Activated CD8-positive, alpha-beta T cell treated with anti-CD3 and anti-CD28 coated beads for 36 hours (primary cell): ENCODE results near the gene MIF4GD. TPM values are rescaled to one million over a fixed set of nuclear protein-coding genes. Genes with fewer than 3 reads are reported as not detected.
"Not testable (repeated sequence)": the region's sequence is repeated elsewhere in the genome, so short reads cannot be mapped to it uniquely, and the experiment has no call there.

Experiments
- ATAC-seq: fragments of 200-7000 bp; cut with Tn5 transposase; one replicate; pipeline ENCODE4 v1.10.0; 2021; ENCODE audit warnings: mild to moderate bottlenecking, moderate library complexity
- CTCF ChIA-PET: fragments of 350-600 bp; sonication (Branson Sonifier 250); formaldehyde crosslinking; loops from one replicate; lab custom pipeline; 2021; ENCODE audit warnings: antibody characterized with exemption; lab: Charles Lee
- POLR2A ChIA-PET: fragments of 350-600 bp; sonication (Branson Sonifier 250); formaldehyde crosslinking; loops from one replicate; lab custom pipeline; 2021; ENCODE audit warnings: antibody characterized with exemption; lab: Charles Lee
- DNase-seq: peaks from one replicate; pipeline ENCODE4 v3.0.0-alpha.2; 2020
- H3K27ac Mint-ChIP-seq: one replicate; pipeline ENCODE4 v1.8.0; 2021; ENCODE audit warnings: mild to moderate bottlenecking, mixed read lengths
- H3K27me3 Mint-ChIP-seq: one replicate; pipeline ENCODE4 v1.8.0; 2021; ENCODE audit warnings: mixed read lengths
- H3K36me3 Mint-ChIP-seq: one replicate; pipeline ENCODE4 v1.8.0; 2021; ENCODE audit warnings: low read depth, mixed read lengths
- H3K4me1 Mint-ChIP-seq: one replicate; pipeline ENCODE4 v1.8.0; 2021; ENCODE audit warnings: low read depth, mixed read lengths
- H3K4me3 Mint-ChIP-seq: one replicate; pipeline ENCODE4 v1.8.0; 2021; ENCODE audit warnings: mild to moderate bottlenecking, moderate library complexity, mixed read lengths
- H3K9me3 Mint-ChIP-seq: one replicate; pipeline ENCODE4 v1.8.0; 2021; ENCODE audit warnings: mixed read lengths
- intact Hi-C: fragments of 100-400 bp; cut with micrococcal nuclease; formaldehyde crosslinking; loops from one replicate; pipeline ENCODE4 v1.10.0; 2022
- total RNA-seq, 2 experiments: library from RNA; stranded (reverse); gene quantifications; one replicate each; pipeline ENCODE4 v1.2.3, GENCODE V29; 2021
- TF ChIP-seq, protein P1 (sequence below): fragments of 200-600 bp; IDR thresholded peaks from one replicate; pipeline ENCODE4 v1.8.0; 2022; ENCODE audit warnings: antibody characterized with exemption, mild to moderate bottlenecking

MIF4GD gene
- total RNA-seq, 2 experiments from 2014 or later, result 42.4 to 43.8 TPM

DNA sequence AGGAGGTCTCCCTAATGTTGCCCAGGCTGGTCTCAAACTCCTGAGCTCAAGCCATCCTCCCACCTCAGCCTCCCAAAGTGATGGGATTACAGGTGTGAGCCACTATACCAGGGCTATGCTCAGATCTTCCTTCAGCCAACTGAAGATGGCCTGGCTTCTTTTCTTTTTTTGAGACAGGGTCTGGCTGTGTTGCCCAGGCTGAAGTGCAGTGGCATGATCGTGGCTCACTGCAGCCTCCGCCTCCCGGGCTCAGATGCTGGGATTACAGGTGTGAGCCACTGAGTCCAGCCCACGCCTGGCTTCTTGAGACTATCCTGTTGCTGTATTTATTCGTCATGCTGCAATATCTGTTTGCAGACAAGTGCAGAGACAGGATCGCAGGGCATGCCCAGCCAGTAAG, 14.1 kb upstream of the MIF4GD start:
- Mint-ChIP-seq H3K27ac (no peak overlapping the region), H3K36me3 (peaks cover 40% of the 10 kb centered on the region), H3K4me3 (no peak overlapping the region), H3K4me1 (peaks cover 22% of the 10 kb centered on the region), H3K27me3 (no peaks in the 10 kb centered on the region), H3K9me3 (no peaks in the 10 kb centered on the region)
- ATAC-seq, result no peak
- ChIA-PET POLR2A (interaction anchor here (0.6 to 7.1 kb wide), 4 partner anchors 9 to 254 kb away, joined by 3 to 78 read pairs (median 4); partner anchors contain the start of gene MIF4GD), CTCF (interaction anchor here (1.1 to 1.4 kb wide), 2 partner anchors 14 to 128 kb away, joined by 4 to 9 read pairs; partner anchors contain the start of gene MIF4GD)
- DNase-seq, result no peak
- TF ChIP-seq, protein P1, sequence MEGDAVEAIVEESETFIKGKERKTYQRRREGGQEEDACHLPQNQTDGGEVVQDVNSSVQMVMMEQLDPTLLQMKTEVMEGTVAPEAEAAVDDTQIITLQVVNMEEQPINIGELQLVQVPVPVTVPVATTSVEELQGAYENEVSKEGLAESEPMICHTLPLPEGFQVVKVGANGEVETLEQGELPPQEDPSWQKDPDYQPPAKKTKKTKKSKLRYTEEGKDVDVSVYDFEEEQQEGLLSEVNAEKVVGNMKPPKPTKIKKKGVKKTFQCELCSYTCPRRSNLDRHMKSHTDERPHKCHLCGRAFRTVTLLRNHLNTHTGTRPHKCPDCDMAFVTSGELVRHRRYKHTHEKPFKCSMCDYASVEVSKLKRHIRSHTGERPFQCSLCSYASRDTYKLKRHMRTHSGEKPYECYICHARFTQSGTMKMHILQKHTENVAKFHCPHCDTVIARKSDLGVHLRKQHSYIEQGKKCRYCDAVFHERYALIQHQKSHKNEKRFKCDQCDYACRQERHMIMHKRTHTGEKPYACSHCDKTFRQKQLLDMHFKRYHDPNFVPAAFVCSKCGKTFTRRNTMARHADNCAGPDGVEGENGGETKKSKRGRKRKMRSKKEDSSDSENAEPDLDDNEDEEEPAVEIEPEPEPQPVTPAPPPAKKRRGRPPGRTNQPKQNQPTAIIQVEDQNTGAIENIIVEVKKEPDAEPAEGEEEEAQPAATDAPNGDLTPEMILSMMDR, result no peak
- intact Hi-C loops, result no loop called here

DNA sequence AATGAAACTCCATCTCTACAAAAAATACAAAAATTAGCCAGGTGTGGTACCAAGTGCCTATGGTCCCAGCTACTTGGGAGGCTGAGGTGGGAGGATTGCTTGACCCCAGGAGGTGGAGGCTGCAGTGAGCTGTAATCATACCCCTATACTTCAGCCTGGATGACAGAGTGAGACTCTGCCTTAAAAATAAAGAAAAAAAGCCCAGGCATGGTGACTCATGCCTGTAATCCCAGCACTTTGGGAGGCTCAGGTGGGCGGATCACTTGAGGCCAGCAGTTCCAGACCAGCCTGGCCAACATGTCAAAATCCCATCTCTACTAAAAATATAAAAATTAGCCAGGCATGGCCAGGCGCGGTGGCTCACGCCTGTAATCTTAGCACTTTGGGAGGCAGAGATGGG, 9.2 kb upstream of the MIF4GD start:
- H3K27me3 Mint-ChIP-seq, H3K4me1 Mint-ChIP-seq, intact Hi-C loops, ATAC-seq, H3K9me3 Mint-ChIP-seq, DNase-seq, H3K27ac Mint-ChIP-seq, H3K4me3 Mint-ChIP-seq: not testable (repeated sequence)
- POLR2A ChIA-PET, result interaction anchor here (4.1 kb wide), 1 partner anchor 9 kb away, joined by 28 read pairs; the partner anchor contains the start of gene MIF4GD
- H3K36me3 Mint-ChIP-seq, result peaks cover 33% of the 10 kb centered on the region
- CTCF ChIA-PET, result interaction anchor here (1.2 to 4.6 kb wide), 3 partner anchors 9 to 40 kb away, joined by 5 to 21 read pairs (median 6); partner anchors contain the start of genes MIF4GD and SLC25A19

DNA sequence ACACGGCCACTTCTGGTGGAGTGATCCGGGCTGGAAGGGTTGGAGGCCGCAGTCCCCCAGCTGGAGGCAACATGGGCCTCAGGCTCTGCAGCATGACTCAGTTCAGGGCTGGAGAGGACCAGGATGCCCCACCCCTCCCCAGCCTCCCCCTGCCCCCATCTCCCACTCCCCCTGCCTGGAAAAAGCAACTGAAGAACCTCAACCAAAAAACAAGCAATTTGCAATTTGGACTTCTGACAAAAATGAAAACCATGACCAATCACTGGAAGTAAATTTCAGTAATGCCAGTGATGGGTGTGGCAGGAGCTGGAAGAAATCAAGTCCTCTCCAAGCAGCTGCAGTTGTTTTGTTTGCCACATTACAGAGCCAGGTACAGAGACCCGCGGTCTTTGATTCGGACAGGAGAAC, 6.6 kb upstream of the MIF4GD start:
- intact Hi-C loops, result no loop called here
- Mint-ChIP-seq H3K36me3 (peaks cover 40% of the 10 kb centered on the region), H3K27me3 (no peaks in the 10 kb centered on the region), H3K4me1 (peaks cover 8% of the 10 kb centered on the region), H3K9me3 (no peaks in the 10 kb centered on the region), H3K27ac (no peak overlapping the region), H3K4me3 (no peak overlapping the region)
- ChIA-PET POLR2A (interaction anchor here (0.5 to 1.5 kb wide), 4 partner anchors 12 to 129 kb away, joined by 3 to 9 read pairs (median 3); partner anchors contain the start of gene SLC25A19), CTCF (interaction anchor here (0.9 to 1.0 kb wide), 3 partner anchors 11 to 347 kb away, joined by 3 read pairs; no protein-coding TSS in a partner anchor)
- ATAC-seq (no peak), DNase-seq (no peak)
- TF ChIP-seq, protein P1, result no peak

DNA sequence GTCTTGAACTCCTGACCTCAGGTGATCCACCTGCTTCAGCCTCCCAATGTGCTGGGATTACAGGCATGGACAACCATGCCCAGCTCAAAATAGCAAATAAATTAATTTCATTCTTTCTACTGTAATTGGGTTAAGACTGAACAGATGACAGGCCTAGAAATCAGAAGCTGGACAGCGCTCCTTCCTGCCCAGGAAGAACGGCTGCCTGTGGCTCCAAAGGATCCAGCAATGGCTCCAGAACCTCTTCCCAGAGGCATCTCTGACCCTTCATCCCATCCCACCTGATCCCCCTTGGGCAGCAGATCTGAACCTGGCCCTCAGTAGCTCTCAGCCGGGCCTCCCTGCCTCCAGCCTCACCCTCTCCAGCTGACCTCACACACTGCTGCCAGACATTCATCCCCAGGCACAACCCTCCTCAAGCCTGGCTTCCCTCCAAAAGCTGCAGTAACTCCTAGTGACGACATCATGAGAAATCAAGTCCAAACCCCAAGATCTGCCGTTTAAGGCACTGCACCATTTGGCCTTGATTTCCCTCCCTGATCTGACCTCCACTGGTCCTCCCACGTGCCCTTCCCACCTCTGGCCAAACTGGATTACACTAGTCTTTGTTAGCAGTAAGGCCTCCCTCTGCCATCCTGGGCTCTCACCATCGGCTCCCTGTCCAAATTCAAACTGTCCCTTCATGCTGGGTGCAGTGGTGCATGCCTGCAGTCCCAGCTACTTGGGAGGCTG, 3.1 kb upstream of the MIF4GD start:
- intact Hi-C loops, result no loop called here
- ATAC-seq (no peak), DNase-seq (no peak)
- CTCF ChIA-PET, result interaction anchor here (0.7 to 6.5 kb wide), 2 partner anchors 13 to 34 kb away, joined by 3 to 107 read pairs; partner anchors contain the start of genes GGA3 and MRPS7
- Mint-ChIP-seq H3K27ac (no peak overlapping the region), H3K36me3 (peaks cover 39% of the 10 kb centered on the region), H3K27me3 (no peaks in the 10 kb centered on the region), H3K4me1 (peaks cover 22% of the 10 kb centered on the region), H3K9me3 (no peaks in the 10 kb centered on the region), H3K4me3 (no peak overlapping the region)
- TF ChIP-seq, protein P1, result no peak
- POLR2A ChIA-PET, result interaction anchor here (1.0 to 7.2 kb wide), 3 partner anchors 12 to 160 kb away, joined by 3 to 105 read pairs (median 78); partner anchors contain the start of genes GGA3, MRPS7 and SLC25A19

DNA sequence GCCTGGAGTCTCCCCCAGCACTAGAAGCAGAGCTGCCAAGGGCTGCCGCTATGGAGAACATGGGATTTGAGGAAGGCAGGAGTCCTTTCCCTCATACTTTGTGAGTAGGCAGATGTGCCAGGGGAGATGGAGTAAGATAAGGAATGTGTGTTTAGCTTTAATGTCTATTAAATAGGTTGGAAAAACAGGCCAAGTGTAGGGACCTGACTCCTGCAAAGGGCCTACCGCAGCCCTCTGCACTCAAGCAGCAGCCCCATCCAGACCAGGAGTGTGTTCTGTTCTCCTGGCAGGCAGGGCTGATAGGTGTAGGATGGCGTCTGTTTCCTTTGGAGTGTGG, 1.8 kb upstream of the MIF4GD start:
- Mint-ChIP-seq H3K9me3 (no peaks in the 10 kb centered on the region), H3K27ac (peak overlapping the region; percentile 55), H3K27me3 (no peaks in the 10 kb centered on the region), H3K4me1 (peaks cover 31% of the 10 kb centered on the region), H3K4me3 (peak overlapping the region; percentile 86), H3K36me3 (peaks cover 35% of the 10 kb centered on the region)
- ChIA-PET POLR2A (interaction anchor here (0.7 to 7.2 kb wide), 7 partner anchors 8 to 139 kb away, joined by 3 to 105 read pairs (median 14); partner anchors contain the start of genes GGA3, MRPS7 and SLC25A19), CTCF (interaction anchor here (1.1 to 6.5 kb wide), 5 partner anchors 8 to 48 kb away, joined by 3 to 107 read pairs (median 43); partner anchors contain the start of genes GGA3, MRPS7 and SLC25A19)
- intact Hi-C loops, result no loop called here
- TF ChIP-seq, protein P1, result no peak
- DNase-seq (no peak), ATAC-seq (no peak)
